GM19240 (cell line): ENCODE data around the gene PPP1R14C.

Source experiments
- DNase-seq: peaks from one replicate; pipeline ENCODE4 v3.0.0; 2011; ENCODE audit warnings: low spot score; ENCODE audit not compliant: insufficient read length

The PPP1R14C gene

DNA sequence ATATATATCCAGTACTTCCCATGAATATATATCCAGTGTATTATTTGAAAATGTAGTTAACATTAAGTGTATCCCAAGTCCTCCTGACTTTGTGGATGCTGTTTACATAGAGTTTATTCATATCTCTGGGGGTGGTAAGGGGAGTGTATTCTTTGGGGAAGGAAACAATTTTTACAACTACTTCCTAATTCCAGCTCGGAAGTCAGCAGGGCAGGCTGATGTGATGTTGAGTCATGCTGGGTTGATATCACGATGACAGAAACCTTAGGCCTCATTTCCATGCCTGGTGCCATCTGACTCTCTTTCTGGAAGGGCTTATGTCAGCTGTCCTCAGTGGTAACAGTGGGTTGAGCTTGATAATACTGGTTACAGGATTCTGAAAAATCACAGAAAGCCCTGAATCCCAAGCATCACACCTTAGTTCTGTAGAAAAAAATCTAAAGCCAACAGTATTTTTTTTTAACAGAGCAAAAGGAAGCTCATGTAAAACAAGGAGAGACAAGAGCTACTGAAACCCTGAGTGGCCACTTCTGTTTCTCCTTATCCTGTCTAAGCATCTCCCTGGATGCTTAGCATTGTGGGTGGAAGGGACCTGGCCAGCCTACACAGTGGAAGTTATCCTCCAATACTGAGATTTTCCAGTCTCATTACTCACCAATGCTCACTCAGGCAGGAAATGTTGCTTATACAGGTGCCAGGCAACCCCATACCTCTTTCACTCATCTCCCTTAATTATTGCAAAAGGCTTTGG, 150.8 kb downstream of the PPP1R14C start:
- DNase-seq, result no peak

DNA sequence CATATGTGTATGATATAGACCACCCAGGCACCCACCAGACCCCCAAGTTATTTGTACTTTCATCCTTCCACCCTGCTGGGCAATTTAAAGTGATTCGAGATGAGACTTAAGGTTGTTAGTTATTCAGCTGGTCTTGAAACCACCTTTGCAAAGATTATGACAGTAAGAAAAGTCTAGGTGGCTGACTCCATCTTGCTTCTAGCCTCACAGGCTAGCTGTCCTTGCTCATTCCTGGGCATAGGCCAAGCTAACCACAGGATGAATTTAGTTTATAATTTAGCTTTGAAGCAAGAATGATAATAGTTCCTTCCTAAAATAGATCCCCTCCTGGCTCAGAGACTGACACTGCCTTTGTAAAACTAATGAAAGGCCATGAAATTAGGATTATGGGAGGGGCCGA, 154.0 kb downstream of the PPP1R14C start:
- DNase-seq, result no peak

DNA sequence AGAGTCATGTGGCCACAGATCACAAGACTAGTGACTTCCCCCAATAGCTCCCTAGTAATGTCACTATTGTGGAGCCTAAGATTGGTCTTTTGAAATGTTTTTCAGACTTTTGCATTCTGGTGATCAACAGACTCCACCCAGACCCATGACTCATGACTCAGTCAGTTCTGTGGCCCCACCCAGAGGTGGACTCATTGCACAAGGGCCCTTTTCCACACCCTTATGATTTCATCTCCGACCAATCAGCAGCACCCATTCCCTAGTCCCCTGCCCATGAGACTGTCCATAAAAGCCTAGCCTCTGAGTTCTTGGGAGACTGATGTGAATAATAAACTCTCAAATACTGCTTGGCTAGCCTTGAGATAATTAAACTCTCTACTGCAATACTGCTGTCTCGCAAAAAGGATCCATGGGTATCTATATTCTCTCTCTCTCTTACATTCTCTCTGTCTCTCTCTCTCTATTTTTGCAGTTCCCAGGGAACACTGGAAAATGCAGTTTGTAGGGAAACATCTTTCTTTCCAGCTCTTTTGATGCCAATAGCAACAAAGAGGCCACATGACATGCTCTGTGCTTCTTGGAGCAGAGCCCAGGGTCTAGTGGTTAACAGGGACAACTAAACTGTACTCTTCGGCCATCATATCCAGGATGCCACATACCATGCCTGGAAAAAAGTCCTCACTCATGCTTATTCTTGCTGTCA, 154.6 kb downstream of the PPP1R14C start:
- no peak for DNase-seq

DNA sequence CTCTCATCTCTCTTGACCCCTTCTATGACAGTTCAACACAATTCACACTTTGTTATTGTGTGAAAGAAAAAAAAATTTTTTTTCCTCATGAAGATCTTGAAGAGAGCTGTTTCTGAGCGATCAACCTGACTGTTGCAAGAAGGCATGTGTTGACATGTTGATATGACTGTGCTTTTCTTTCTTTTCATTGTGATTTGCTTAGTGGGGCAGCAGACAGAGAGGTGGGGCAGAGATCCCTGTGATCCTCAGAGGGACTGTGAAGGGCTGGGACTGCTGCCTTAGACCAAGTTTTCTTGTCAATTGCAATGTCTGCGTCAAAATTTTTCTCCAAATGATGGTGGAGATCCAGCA, 155.2 kb downstream of the PPP1R14C start:
- DNase-seq, result no peak

GRCh38 chr6:150298676-150299075, 155.8 kb downstream of the PPP1R14C start:
- no peak for DNase-seq
